Kidney epithelial cell (primary cell): ENCODE data around the gene HABP2. TPM values are rescaled to one million over a fixed set of nuclear protein-coding genes. Genes with fewer than 3 reads are reported as not detected.

Experiments
- DNase-seq: peaks from one replicate; pipeline ENCODE4 v3.0.0-alpha.2; 2010; ENCODE audit warnings: low read depth
- H3K27me3 ChIP-seq: 2 replicates; pipeline ENCODE4 v1.6.0; 2011; ENCODE audit warnings: low read length; ENCODE audit not compliant: control insufficient read depth, insufficient read depth
- H3K36me3 ChIP-seq: 2 replicates; pipeline ENCODE4 v1.5.1; 2011; ENCODE audit warnings: low read length; ENCODE audit not compliant: control insufficient read depth, insufficient read depth
- H3K4me3 ChIP-seq: 2 replicates; pipeline ENCODE4 v1.5.1; 2011; ENCODE audit warnings: low read depth, mild to moderate bottlenecking, control low read depth, low read length
- CTCF ChIP-seq: IDR thresholded peaks from 2 replicates; pipeline ENCODE4 v1.5.1; 2011; ENCODE audit warnings: mild to moderate bottlenecking, moderate library complexity, low read length, control low read depth, inconsistent platforms; ENCODE audit not compliant: insufficient read depth, poor library complexity, severe bottlenecking
- total RNA-seq: library from RNA; depleted of rRNA; stranded (reverse); fragments of >200 nt; gene quantifications from 2 replicates; pipeline ENCODE4 v1.2.3, GENCODE V29; 2015

HABP2 gene
- total RNA-seq, 1 donor from 2014 or later: 0.08 TPM

- H3K4me3 ChIP-seq: no peak overlapping the region
- no peaks in the 10 kb centered on the region for H3K36me3 ChIP-seq
- H3K27me3 ChIP-seq: peaks cover 2% of the 10 kb centered on the region
- TF ChIP-seq CTCF: no peak
- no peak for DNase-seq
Observed at GRCh38 chr10:113594652-113595051, 41.8 kb downstream of the HABP2 start.

GRCh38 chr10:113600569-113600968 lies 47.7 kb downstream of the HABP2 start:
- DNase-seq: no peak
- no peak for TF ChIP-seq CTCF
- Histone ChIP-seq H3K27me3 (peaks cover 2% of the 10 kb centered on the region), H3K4me3 (no peak overlapping the region), H3K36me3 (no peaks in the 10 kb centered on the region)

GRCh38 chr10:113603057-113603777 lies 50.4 kb downstream of the HABP2 start:
- TF ChIP-seq CTCF: no peak
- no peak overlapping the region for H3K4me3 ChIP-seq
- no peaks in the 10 kb centered on the region for H3K36me3 ChIP-seq
- no peak for DNase-seq
- H3K27me3 ChIP-seq: no peaks in the 10 kb centered on the region

GRCh38 chr10:113604572-113604971 lies 51.7 kb downstream of the HABP2 start:
- no peak for DNase-seq
- no peak for TF ChIP-seq CTCF
- Histone ChIP-seq H3K27me3 (peaks cover 2% of the 10 kb centered on the region), H3K36me3 (no peaks in the 10 kb centered on the region), H3K4me3 (no peak overlapping the region)

- no peak for TF ChIP-seq CTCF
Observed at GRCh38 chr10:113605268-113605978, 52.6 kb downstream of the HABP2 start.

GRCh38 chr10:113609704-113610108 lies 56.9 kb downstream of the HABP2 start:
- Histone ChIP-seq H3K27me3 (peaks cover 6% of the 10 kb centered on the region), H3K36me3 (no peaks in the 10 kb centered on the region), H3K4me3 (no peak overlapping the region)
- TF ChIP-seq CTCF: no peak
- DNase-seq: no peak

More at GRCh38 chr10:113605268-113605978, 52.6 kb downstream of the HABP2 start:
- Histone ChIP-seq H3K36me3 (no peaks in the 10 kb centered on the region), H3K4me3 (no peak overlapping the region), H3K27me3 (peaks cover 2% of the 10 kb centered on the region)
- DNase-seq: no peak
